HUES48 (cell line): ENCODE results near the gene RAD51B.

Experiments used
- H3K27ac ChIP-seq: one replicate; pipeline ENCODE4 v1.7.0; 2013; ENCODE audit warnings: low read depth, low read length, inconsistent platforms
- H3K27me3 ChIP-seq: 2 replicates; pipeline ENCODE4 v1.6.1; 2013; ENCODE audit warnings: mild to moderate bottlenecking, low read length; ENCODE audit not compliant: control insufficient read depth, insufficient read depth
- H3K36me3 ChIP-seq: 2 replicates; pipeline ENCODE4 v1.6.1; 2013; ENCODE audit warnings: low read length; ENCODE audit not compliant: control insufficient read depth, insufficient read depth
- H3K4me1 ChIP-seq: 2 replicates; pipeline ENCODE4 v1.6.1; 2013; ENCODE audit warnings: mild to moderate bottlenecking, low read length; ENCODE audit not compliant: control insufficient read depth, insufficient read depth
- H3K4me3 ChIP-seq: 2 replicates; pipeline ENCODE4 v1.5.1; 2013; ENCODE audit warnings: mild to moderate bottlenecking, low read depth, low read length
- H3K9ac ChIP-seq: 2 replicates; pipeline ENCODE4 v1.6.1; 2013; ENCODE audit warnings: mild to moderate bottlenecking, low read depth, low read length, moderate library complexity
- H3K9me3 ChIP-seq: 2 replicates; pipeline ENCODE4 v1.6.1; 2013; ENCODE audit warnings: low read length; ENCODE audit not compliant: control insufficient read depth, insufficient read depth

The RAD51B gene

DNA sequence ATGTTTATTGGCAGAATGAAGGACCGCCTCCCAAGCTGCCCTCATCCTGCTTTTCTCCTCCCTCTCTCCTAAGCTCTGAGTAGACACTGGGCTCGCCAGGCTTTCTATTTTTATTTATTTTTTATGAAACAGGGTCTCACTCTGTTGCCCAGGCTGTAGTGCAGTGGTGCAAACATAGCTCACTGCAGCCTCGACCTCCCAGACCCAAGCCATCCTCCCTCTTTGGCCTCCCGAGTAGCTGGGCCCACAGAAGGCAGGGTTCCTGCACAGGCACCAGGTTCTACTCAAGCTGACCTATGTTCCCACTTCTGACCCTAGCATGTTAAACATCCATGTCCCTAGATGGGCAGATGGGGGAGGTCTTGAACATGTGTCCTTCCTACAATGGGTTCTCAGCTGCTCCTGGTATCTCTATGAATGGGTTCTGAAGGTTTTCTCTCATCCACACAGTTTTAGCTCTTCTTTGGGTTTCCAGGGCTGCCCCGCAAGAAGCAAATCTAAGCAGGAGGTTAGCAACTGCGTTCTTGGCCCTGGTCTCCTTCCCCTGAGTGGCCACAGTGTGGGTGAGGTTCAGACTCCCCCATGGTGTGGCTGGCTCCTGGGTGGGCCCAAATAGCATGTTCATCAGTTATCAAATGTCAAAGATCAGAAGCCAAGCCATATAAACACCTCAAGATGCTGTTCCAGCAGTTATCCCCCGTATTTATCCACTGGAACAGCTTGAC is 805.9 kb downstream of the RAD51B start:
- no peaks in the 10 kb centered on the region; the same call in 1 of the 2 replicates for H3K27me3 ChIP-seq
- no peaks in the 10 kb centered on the region for H3K36me3 ChIP-seq
- H3K9me3 ChIP-seq: no peaks in the 10 kb centered on the region
- no peak overlapping the region for H3K9ac ChIP-seq
- no peak overlapping the region for H3K27ac ChIP-seq
- H3K4me1 ChIP-seq: peaks cover 14% of the 10 kb centered on the region
- no peak overlapping the region for H3K4me3 ChIP-seq

DNA sequence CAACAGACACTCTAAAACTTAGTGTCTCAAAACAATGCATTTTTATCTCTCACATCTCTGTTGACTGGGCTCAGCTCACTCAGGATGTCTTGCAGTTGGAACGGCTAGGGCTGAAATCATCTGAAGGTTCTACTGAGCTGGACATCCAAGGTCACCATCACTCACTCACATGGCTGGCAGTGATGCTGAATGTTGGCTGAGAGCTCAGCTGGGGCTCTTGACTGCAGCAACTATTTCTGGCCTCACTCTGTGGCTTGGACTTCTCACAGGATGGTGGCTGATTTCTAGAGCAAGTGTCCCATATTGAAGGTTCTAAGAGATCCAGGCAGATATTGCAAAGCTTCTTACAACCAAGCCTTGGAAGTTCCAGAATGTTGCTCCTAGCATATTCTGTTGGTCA is 806.8 kb downstream of the RAD51B start:
- no peaks in the 10 kb centered on the region; the same call in 1 of the 2 replicates for H3K27me3 ChIP-seq
- H3K9ac ChIP-seq: no peak overlapping the region
- H3K27ac ChIP-seq: no peak overlapping the region
- H3K36me3 ChIP-seq: no peaks in the 10 kb centered on the region
- no peaks in the 10 kb centered on the region for H3K9me3 ChIP-seq
- no peak overlapping the region for H3K4me3 ChIP-seq
- H3K4me1 ChIP-seq: peaks cover 14% of the 10 kb centered on the region

DNA sequence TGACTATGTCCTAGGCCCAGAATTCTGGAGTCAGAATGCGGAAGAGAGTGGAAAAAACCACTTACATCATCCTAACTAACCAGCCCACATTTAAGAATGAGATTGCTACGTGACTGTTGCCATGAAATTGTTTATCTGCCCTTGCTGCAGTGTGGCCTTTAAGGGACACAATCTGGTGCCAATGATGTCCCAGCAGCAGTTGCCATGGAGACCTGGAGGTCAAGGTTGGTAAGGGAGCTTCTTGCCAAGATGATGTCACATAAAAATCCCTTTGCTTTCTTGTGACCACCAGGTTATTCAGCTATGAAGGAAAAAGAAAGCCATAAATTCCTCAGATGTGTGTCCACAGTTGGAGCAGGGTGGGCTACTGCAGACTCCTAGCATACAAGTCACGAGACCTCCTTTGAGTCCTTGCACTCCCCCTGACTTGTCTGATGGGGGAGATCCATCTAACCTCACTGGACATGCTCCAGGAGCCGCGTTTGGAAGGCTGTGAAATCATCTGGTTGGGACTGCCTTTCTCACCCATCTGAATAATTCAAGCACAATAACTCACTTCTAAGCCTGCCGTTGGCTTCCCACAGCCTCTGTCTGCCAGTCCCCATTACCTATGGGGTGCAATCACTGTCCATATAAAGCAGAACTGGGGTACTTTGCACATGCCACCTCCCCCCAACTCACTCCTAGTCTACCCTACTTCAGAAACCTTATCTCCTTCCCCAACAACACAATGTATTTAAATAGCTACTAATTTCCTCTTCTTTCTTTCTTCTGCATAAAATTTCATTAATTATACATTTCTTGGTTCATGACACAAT is 807.7 kb downstream of the RAD51B start:
- Histone ChIP-seq H3K9me3 (no peaks in the 10 kb centered on the region), H3K4me3 (no peak overlapping the region), H3K4me1 (peaks cover 14% of the 10 kb centered on the region), H3K27ac (no peak overlapping the region), H3K27me3 (no peaks in the 10 kb centered on the region; the same call in 1 of the 2 replicates), H3K36me3 (no peaks in the 10 kb centered on the region), H3K9ac (no peak overlapping the region)

DNA sequence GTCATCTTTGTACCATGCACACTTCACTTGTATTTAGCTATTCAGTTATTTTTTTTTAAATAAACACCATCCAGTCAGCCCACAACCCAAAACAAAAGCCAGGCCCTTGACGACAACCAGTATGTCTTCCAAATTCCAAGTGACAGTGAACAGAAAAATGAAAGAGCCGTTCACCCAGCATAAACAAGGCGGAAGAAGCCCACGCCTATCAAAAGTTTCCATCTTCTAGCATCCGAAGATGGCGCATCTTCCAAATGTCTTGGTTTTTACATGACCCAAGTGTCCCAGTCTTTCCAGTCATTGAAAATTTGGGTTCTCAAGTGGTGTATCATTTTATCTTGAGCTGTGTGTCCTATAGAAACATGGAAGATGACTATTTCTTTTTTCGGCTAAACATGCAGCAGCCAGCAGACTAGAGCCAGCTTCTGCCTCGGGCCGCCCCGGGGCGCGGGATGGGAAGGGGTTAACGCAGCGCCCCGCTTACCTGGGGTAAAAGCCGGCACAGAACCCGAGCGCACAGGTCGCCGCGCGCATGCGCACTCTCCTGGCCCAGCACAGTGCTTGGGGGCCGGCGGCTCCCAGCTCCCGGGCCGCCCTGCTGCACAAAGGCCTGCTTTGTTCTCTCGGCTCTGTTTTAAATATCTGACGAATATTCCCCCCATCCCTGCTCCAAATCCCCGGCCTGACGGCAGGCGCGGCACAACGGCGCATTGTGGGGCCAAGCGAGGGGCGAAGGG is 808.5 kb downstream of the RAD51B start:
- Histone ChIP-seq H3K9me3 (no peaks in the 10 kb centered on the region), H3K4me3 (peak overlapping the region; percentile 50), H3K27ac (no peak overlapping the region), H3K36me3 (no peaks in the 10 kb centered on the region), H3K27me3 (no peaks in the 10 kb centered on the region; the same call in 1 of the 2 replicates), H3K9ac (no peak overlapping the region), H3K4me1 (peaks cover 14% of the 10 kb centered on the region)

DNA sequence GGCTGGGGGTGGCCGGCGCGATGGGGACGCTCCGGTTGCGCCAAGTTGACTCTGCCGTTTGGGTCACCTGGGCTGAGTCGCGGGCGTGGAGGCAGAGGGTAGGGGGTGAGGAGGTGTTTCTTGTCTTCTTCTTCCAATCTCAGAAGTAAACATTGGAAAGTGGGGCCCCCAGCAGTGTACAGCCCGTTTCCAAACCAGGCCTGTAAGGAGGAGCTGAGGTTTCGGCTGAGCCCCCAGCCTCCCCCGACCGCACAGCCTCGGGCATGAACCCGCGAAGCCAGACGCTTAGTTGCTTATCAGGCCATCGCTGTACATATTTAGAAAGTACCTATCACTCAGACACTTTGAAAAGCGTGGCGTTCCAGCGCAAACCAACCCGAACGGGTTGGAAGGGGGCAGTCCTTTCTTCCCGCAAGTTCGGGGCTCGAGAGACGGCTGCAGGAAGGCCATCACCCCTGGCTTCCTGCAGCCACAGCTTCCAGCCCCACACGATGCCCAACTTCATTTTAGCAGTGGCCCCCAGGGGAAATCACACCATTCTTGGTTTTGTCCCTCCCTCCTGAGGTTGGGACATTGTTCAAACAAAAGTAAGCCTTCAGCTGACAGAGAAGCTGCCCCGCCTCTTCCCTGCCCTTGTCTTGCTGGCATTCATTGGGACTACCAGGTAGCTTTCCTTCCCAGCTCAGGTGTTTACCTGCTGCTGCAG is 809.2 kb downstream of the RAD51B start:
- Histone ChIP-seq H3K4me3 (peak overlapping the region; percentile 50), H3K9ac (no peak overlapping the region)

DNA sequence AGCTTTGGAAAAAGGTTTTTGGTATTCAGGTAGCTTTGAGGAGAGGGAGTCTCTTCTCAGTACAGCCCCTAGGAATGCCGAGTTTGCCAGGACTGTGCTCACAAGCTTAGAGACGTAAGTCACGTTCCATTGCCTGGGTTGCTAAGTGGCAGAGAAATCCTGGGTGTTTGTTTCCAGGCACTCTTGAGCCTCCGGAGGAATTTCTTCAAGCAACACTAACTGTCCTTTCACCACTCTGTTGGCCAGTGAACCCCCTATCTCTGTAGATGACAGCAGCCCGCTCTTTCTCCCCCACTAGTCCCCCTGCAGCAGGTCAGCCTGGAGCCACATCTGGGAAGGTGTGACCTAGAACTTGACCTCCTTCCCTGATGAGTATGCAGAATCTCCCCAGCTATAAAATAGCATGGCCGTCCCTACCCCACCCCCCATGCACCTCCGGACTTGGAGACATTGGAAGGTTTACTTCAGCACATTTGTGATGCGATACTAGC is 810.5 kb downstream of the RAD51B start:
- H3K9ac ChIP-seq: no peak overlapping the region
- no peaks in the 10 kb centered on the region; the same call in 1 of the 2 replicates for H3K27me3 ChIP-seq
- no peaks in the 10 kb centered on the region for H3K9me3 ChIP-seq
- H3K27ac ChIP-seq: no peak overlapping the region
- H3K36me3 ChIP-seq: no peaks in the 10 kb centered on the region
- peaks cover 14% of the 10 kb centered on the region for H3K4me1 ChIP-seq
- no peak overlapping the region for H3K4me3 ChIP-seq

More for the DNA sequence above, 809.2 kb downstream of the RAD51B start:
- Histone ChIP-seq H3K4me1 (peaks cover 14% of the 10 kb centered on the region), H3K27me3 (no peaks in the 10 kb centered on the region; the same call in 1 of the 2 replicates), H3K9me3 (no peaks in the 10 kb centered on the region), H3K27ac (peak overlapping the region; percentile 51), H3K36me3 (no peaks in the 10 kb centered on the region)

DNA sequence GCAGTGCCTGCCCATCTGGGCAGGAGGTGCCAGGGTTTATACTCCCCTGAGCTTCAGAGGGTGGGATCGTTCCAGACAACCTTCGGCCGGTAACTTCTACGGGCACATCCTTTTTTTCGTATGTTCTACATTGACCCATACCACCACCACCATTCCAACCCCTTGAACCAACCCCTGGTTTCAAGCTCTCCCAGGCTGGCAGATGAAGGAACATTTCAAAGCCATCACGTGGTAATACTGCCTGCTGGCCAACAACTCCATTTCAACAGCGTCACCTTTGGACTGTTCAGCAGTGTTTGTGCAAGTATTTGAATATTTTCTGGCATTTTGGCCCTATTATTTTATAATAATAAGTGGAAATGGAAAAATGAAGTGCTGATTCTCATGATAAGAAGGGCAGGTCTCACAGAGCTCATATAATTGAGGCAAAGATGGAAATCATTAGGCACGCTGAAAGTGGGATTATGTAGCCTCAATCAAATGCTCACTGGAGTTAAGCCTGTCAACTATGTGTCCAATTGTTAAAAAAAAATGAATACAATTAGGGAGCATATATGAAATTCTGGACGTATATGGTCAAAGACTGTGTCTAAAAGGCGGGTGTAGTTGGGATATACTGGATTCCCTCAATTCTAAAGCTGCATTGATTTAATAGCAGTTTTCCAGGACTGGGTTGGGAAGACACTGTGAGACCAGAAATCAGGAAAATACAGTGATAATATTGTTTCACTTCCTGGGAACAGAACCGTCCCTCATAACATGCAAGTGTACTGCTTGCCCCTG is 811.2 kb downstream of the RAD51B start:
- Histone ChIP-seq H3K4me1 (peaks cover 14% of the 10 kb centered on the region), H3K36me3 (no peaks in the 10 kb centered on the region), H3K27me3 (no peaks in the 10 kb centered on the region; the same call in 1 of the 2 replicates), H3K9me3 (no peaks in the 10 kb centered on the region), H3K4me3 (no peak overlapping the region), H3K9ac (no peak overlapping the region), H3K27ac (no peak overlapping the region)

DNA sequence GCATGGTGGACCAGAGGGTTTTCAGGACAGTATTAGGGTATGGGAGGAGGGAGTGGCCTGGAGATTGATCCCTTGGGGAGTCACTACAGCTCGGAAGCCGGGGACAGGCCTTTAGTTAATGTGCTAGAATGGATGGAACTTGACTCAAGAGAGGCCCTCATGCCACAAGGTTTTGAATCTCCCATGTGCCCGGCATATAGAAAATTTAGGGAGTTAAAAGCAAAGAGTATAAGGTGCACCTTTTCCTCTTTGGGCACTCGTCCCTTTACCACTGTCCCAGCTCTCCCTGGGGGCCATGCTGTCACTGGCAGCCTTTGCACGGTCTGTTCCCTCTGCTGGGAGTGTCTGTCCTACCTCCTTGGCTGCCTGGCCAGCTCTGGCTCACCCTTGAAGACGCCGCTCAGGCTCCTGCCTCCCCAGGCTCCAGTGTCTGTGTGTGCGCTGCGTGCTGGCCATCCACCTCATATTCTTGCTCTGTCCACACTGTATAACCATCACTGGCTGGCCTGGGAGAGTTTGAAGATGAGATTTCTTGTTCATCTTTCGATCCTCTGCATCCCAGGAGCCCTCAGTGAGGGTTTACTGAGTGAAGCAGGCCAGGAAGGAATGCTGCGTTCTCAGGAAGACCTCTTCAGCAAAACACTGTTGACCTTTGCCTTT is 811.9 kb downstream of the RAD51B start:
- Histone ChIP-seq H3K9ac (no peak overlapping the region), H3K36me3 (no peaks in the 10 kb centered on the region), H3K27me3 (no peaks in the 10 kb centered on the region; the same call in 1 of the 2 replicates), H3K27ac (no peak overlapping the region), H3K9me3 (no peaks in the 10 kb centered on the region), H3K4me3 (no peak overlapping the region), H3K4me1 (peaks cover 14% of the 10 kb centered on the region)

DNA sequence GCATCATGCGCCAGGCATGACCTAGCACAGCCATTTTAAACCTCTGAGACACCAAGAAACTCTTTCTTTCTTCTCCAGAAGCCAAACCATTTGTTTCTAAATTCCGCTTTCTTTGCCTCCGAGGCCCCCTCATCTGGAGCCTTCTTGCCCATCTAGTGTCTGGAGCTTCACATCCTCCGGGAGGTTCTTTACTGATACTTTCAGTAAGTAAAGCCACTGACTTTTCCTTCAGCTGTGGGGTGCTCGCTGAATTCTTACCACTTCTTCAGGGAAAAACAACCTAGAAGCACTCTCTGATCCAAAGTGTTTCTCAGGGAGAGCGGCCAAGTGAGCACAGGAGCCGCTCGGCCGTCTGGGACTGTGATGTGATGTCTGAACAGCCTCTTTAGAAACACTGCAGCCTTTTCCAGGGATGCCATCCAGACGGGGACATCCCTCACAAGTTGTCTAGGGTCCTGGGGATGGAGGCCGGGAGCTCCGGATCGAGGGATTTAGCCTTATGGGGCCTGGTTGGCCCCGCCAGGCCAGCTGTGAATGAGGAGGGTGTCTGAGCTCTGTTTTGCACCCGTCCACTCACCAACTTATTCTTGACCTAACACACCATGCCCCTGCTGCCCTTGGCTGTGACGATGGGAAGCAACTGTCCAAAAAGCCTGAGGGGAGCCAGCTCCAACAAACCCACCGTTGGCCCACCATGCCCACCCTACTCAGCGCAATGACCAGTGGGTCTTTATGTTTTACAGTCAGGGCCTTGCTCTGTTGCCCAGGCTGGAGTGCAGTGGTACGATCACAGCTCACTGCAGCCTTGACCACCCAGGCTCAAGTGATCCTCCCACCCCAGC is 812.7 kb downstream of the RAD51B start:
- no peaks in the 10 kb centered on the region for H3K36me3 ChIP-seq
- H3K9ac ChIP-seq: no peak overlapping the region
- no peak overlapping the region for H3K4me3 ChIP-seq
- H3K27me3 ChIP-seq: no peaks in the 10 kb centered on the region; the same call in 1 of the 2 replicates
- H3K27ac ChIP-seq: no peak overlapping the region
- peaks cover 14% of the 10 kb centered on the region for H3K4me1 ChIP-seq
- H3K9me3 ChIP-seq: no peaks in the 10 kb centered on the region
